Measurements from ENCODE around the gene EXD3. TPM values are rescaled to one million over a fixed set of nuclear protein-coding genes. Genes with fewer than 3 reads are reported as not detected.

The EXD3 gene
- total and polyA plus RNA-seq, 9 donors: 7.4 to 19.0 (median 11.6) TPM

GRCh38 chr9:137272241-137273094 is 150.5 kb downstream of the EXD3 start:
- DNase-seq: peak; percentile 3

GRCh38 chr9:137271696-137272076 is 151.3 kb downstream of the EXD3 start:
- peaks cover 56% of the 10 kb centered on the region for H3K36me3 ChIP-seq (ENCODE audit: control insufficient read depth, insufficient read depth, low read length)
- WGBS (ENCODE audit: insufficient coverage): 57% methylated on average over 1 of the region's 3 CpGs
- peaks cover 34% of the 10 kb centered on the region for H3K4me1 ChIP-seq (ENCODE audit: control insufficient read depth, insufficient read depth, low read length)
- no peak overlapping the region for H3K27ac ChIP-seq (ENCODE audit: low read length)
- DNase-seq: peak; percentile 4
- no peaks in the 10 kb centered on the region for H3K9me3 ChIP-seq (replicated peaks; ENCODE audit: control insufficient read depth, low read depth, low read length)
- H3K27me3 ChIP-seq (ENCODE audit: control insufficient read depth, insufficient read depth, low read length): peaks cover 4% of the 10 kb centered on the region
- H3K4me3 ChIP-seq (ENCODE audit: low read length): no peak overlapping the region

More at GRCh38 chr9:137272241-137273094, 150.5 kb downstream of the EXD3 start:
- Histone ChIP-seq H3K9me3 (replicated peaks; ENCODE audit: control insufficient read depth, low read depth, low read length) (no peaks in the 10 kb centered on the region), H3K36me3 (ENCODE audit: control insufficient read depth, insufficient read depth, low read length) (peaks cover 50% of the 10 kb centered on the region), H3K27ac (ENCODE audit: low read length) (no peak overlapping the region), H3K4me3 (ENCODE audit: low read length) (no peak overlapping the region), H3K4me1 (ENCODE audit: control insufficient read depth, insufficient read depth, low read length) (peaks cover 42% of the 10 kb centered on the region), H3K27me3 (ENCODE audit: control insufficient read depth, insufficient read depth, low read length) (peaks cover 12% of the 10 kb centered on the region)
- WGBS (ENCODE audit: insufficient coverage): 91% methylated on average over 39 of the region's 39 CpGs

- WGBS (ENCODE audit: insufficient coverage): 81% methylated on average over 26 of the region's 32 CpGs
- Histone ChIP-seq H3K27ac (ENCODE audit: low read length) (no peak overlapping the region), H3K36me3 (ENCODE audit: control insufficient read depth, insufficient read depth, low read length) (peaks cover 62% of the 10 kb centered on the region), H3K9me3 (replicated peaks; ENCODE audit: control insufficient read depth, low read depth, low read length) (no peaks in the 10 kb centered on the region), H3K4me3 (ENCODE audit: low read length) (no peak overlapping the region), H3K4me1 (ENCODE audit: control insufficient read depth, insufficient read depth, low read length) (peaks cover 29% of the 10 kb centered on the region), H3K27me3 (ENCODE audit: control insufficient read depth, insufficient read depth, low read length) (no peaks in the 10 kb centered on the region)
- DNase-seq: no peak
Observed at GRCh38 chr9:137270929-137271695, 151.8 kb downstream of the EXD3 start.

- H3K4me1 ChIP-seq (ENCODE audit: control insufficient read depth, insufficient read depth, low read length): peaks cover 15% of the 10 kb centered on the region
- no peaks in the 10 kb centered on the region for H3K27me3 ChIP-seq (ENCODE audit: control insufficient read depth, insufficient read depth, low read length)
- no peaks in the 10 kb centered on the region for H3K9me3 ChIP-seq (replicated peaks; ENCODE audit: control insufficient read depth, low read depth, low read length)
- H3K36me3 ChIP-seq (ENCODE audit: control insufficient read depth, insufficient read depth, low read length): peaks cover 76% of the 10 kb centered on the region
- WGBS (ENCODE audit: insufficient coverage): 81% methylated on average over 17 of the region's 17 CpGs
- peak overlapping the region; percentile 42 for H3K27ac ChIP-seq (ENCODE audit: low read length)
- no peak overlapping the region for H3K4me3 ChIP-seq (ENCODE audit: low read length)
- DNase-seq: peak; percentile 27
Observed at GRCh38 chr9:137269231-137269772, 153.7 kb downstream of the EXD3 start.

GRCh38 chr9:137268538-137269201 is 154.3 kb downstream of the EXD3 start:
- H3K27ac ChIP-seq (ENCODE audit: low read length): peak overlapping the region; percentile 42
- H3K36me3 ChIP-seq (ENCODE audit: control insufficient read depth, insufficient read depth, low read length): peaks cover 82% of the 10 kb centered on the region
- no peak overlapping the region for H3K4me3 ChIP-seq (ENCODE audit: low read length)
- WGBS (ENCODE audit: insufficient coverage): 78% methylated on average over 18 of the region's 19 CpGs
- DNase-seq: peak; percentile 3
- no peaks in the 10 kb centered on the region for H3K27me3 ChIP-seq (ENCODE audit: control insufficient read depth, insufficient read depth, low read length)
- H3K9me3 ChIP-seq (replicated peaks; ENCODE audit: control insufficient read depth, low read depth, low read length): no peaks in the 10 kb centered on the region
- peaks cover 8% of the 10 kb centered on the region for H3K4me1 ChIP-seq (ENCODE audit: control insufficient read depth, insufficient read depth, low read length)

GRCh38 chr9:137267933-137268355 is 155.0 kb downstream of the EXD3 start:
- Histone ChIP-seq H3K4me3 (ENCODE audit: low read length) (no peak overlapping the region), H3K27ac (ENCODE audit: low read length) (no peak overlapping the region), H3K27me3 (ENCODE audit: control insufficient read depth, insufficient read depth, low read length) (no peaks in the 10 kb centered on the region), H3K9me3 (replicated peaks; ENCODE audit: control insufficient read depth, low read depth, low read length) (no peaks in the 10 kb centered on the region), H3K36me3 (ENCODE audit: control insufficient read depth, insufficient read depth, low read length) (peaks cover 81% of the 10 kb centered on the region), H3K4me1 (ENCODE audit: control insufficient read depth, insufficient read depth, low read length) (peaks cover 8% of the 10 kb centered on the region)
- WGBS (ENCODE audit: insufficient coverage): 94% methylated on average over 5 of the region's 6 CpGs
- no peak for DNase-seq

GRCh38 chr9:137266585-137267453 is 156.1 kb downstream of the EXD3 start:
- 93% methylated on average over 26 of the region's 34 CpGs for WGBS (ENCODE audit: insufficient coverage)
- H3K4me3 ChIP-seq (ENCODE audit: low read length): no peak overlapping the region
- H3K27me3 ChIP-seq (ENCODE audit: control insufficient read depth, insufficient read depth, low read length): no peaks in the 10 kb centered on the region
- H3K4me1 ChIP-seq (ENCODE audit: control insufficient read depth, insufficient read depth, low read length): peaks cover 8% of the 10 kb centered on the region
- H3K27ac ChIP-seq (ENCODE audit: low read length): no peak overlapping the region
- H3K36me3 ChIP-seq (ENCODE audit: control insufficient read depth, insufficient read depth, low read length): peaks cover 72% of the 10 kb centered on the region
- H3K9me3 ChIP-seq (replicated peaks; ENCODE audit: control insufficient read depth, low read depth, low read length): no peaks in the 10 kb centered on the region
- no peak for DNase-seq

- Histone ChIP-seq H3K36me3 (ENCODE audit: control insufficient read depth, insufficient read depth, low read length) (peaks cover 69% of the 10 kb centered on the region), H3K27me3 (ENCODE audit: control insufficient read depth, insufficient read depth, low read length) (no peaks in the 10 kb centered on the region), H3K4me3 (ENCODE audit: low read length) (no peak overlapping the region), H3K9me3 (replicated peaks; ENCODE audit: control insufficient read depth, low read depth, low read length) (no peaks in the 10 kb centered on the region), H3K4me1 (ENCODE audit: control insufficient read depth, insufficient read depth, low read length) (peaks cover 8% of the 10 kb centered on the region), H3K27ac (ENCODE audit: low read length) (no peak overlapping the region)
- 76% methylated on average over 14 of the region's 15 CpGs for WGBS (ENCODE audit: insufficient coverage)
- DNase-seq: no peak
Observed at GRCh38 chr9:137266162-137266527, 156.8 kb downstream of the EXD3 start.

GRCh38 chr9:137265496-137266161 is 157.3 kb downstream of the EXD3 start:
- 96% methylated on average over 25 of the region's 29 CpGs for WGBS (ENCODE audit: insufficient coverage)
- Histone ChIP-seq H3K36me3 (ENCODE audit: control insufficient read depth, insufficient read depth, low read length) (peaks cover 63% of the 10 kb centered on the region), H3K4me1 (ENCODE audit: control insufficient read depth, insufficient read depth, low read length) (peaks cover 8% of the 10 kb centered on the region)

More at GRCh38 chr9:137265496-137266161, 157.3 kb downstream of the EXD3 start:
- no peaks in the 10 kb centered on the region for H3K9me3 ChIP-seq (replicated peaks; ENCODE audit: control insufficient read depth, low read depth, low read length)
- no peak overlapping the region for H3K27ac ChIP-seq (ENCODE audit: low read length)
- no peak for DNase-seq
- H3K27me3 ChIP-seq (ENCODE audit: control insufficient read depth, insufficient read depth, low read length): no peaks in the 10 kb centered on the region
- H3K4me3 ChIP-seq (ENCODE audit: low read length): no peak overlapping the region
